ENCODE data around the gene ADRM1. TPM values are rescaled to one million over a fixed set of nuclear protein-coding genes. Genes with fewer than 3 reads are reported as not detected.

ADRM1 gene
- total RNA-seq, 4 donors from 2014 or later: 143 to 198 (median 167) TPM

DNA sequence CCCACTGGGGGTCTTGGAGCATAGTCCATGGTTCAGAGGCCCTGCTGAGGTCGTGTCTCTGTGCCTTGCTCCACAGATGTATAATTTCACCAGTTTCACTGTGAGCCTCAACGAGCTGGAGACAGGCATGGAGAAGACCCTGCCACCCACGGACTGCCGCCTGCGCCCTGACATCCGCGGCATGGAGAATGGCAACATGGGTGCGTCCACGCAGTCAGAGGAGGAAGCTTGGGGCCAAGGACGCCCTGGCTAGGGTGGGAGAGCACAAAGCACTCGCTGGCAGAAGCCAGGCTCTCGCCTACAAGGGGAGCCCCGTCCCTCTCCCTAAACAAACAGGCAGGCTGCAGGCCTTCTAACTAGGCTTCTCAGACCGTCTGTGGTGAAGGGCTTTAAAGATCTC, 13.7 kb upstream of the ADRM1 start:
- intact Hi-C loops (cut with DNase I; ENCODE audit: low total_unique reads): no loop called here
- TF ChIP-seq POLR2A (IDR thresholded peaks at IDR 0.05): no peak
- TF ChIP-seq, protein P1, sequence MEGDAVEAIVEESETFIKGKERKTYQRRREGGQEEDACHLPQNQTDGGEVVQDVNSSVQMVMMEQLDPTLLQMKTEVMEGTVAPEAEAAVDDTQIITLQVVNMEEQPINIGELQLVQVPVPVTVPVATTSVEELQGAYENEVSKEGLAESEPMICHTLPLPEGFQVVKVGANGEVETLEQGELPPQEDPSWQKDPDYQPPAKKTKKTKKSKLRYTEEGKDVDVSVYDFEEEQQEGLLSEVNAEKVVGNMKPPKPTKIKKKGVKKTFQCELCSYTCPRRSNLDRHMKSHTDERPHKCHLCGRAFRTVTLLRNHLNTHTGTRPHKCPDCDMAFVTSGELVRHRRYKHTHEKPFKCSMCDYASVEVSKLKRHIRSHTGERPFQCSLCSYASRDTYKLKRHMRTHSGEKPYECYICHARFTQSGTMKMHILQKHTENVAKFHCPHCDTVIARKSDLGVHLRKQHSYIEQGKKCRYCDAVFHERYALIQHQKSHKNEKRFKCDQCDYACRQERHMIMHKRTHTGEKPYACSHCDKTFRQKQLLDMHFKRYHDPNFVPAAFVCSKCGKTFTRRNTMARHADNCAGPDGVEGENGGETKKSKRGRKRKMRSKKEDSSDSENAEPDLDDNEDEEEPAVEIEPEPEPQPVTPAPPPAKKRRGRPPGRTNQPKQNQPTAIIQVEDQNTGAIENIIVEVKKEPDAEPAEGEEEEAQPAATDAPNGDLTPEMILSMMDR (IDR thresholded peaks at IDR 0.05): no peak
- DNase-seq (ENCODE audit: low spot score in 2 of 2): no peak
- no peak overlapping the region for H3K4me3 ChIP-seq (ENCODE audit: low read depth, poor library complexity, severe bottlenecking)
- WGBS, 2 donors: 80 to 85% methylated on average over 14 of the region's 14 CpGs

DNA sequence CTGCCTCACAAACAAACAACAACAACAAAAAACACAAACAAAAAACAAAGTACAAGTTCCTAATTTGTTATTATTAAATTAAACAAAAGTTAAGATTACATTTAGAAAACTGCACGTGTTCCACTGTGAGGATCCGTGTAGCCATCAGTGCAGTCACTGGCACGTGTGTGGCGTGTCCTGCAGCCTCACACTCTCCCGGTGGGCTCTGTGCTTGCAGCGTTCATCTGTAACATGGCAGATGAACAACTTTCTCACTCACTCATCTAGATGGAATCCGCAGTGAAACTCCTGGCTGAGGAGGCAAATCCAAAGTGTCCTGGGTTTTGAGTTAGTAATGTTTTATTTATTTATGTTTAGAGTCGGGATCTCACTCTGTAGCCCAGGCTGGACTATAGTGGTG, 12.9 kb upstream of the ADRM1 start:
- TF ChIP-seq, protein P1 (IDR thresholded peaks at IDR 0.05): no peak
- no peak for DNase-seq (ENCODE audit: low spot score in 2 of 2)
- H3K4me3 ChIP-seq (ENCODE audit: low read depth, poor library complexity, severe bottlenecking): no peak overlapping the region
- 93 to 94% methylated on average over 8 of the region's 8 CpGs for WGBS, 2 donors
- intact Hi-C loops (cut with DNase I; ENCODE audit: low total_unique reads): no loop called here

DNA sequence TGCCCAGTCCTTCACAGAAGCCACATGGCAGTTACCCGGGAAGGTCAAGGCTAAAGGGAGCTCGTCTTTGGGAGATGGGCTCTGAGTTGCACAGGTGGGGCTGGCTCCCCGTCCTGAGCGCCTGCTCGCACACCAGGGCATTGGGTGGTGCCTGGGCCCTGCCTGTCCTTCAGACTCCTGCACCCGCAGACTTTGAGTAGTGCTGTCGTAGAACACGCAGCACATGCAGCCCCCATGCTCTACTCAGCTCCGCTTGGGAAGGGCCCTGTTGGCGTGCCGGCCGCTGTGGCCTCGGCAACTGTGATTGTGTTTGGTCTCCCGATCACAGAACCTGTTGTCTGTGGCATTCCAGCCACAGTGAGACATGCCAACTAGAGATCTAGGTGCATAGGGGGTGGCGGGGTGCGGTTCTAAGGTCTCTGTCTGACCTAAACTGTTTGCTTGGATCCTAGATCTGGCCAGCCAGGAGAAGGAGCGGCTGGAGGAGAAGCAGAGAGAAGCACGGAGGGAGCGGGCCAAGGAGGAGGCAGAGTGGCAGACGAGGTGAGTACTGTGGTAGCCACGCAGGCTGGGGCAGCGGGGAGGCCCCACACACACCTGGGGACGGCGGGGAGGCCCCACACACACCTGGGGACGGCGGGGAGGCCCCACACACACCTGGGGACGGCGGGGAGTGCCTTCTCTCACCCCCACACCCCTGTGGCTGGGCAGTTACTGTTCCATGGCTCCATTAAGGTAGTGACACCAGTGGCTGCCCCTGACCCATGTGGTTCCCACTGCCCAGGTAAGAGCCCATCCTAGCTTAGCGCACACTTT, 11.3 kb upstream of the ADRM1 start:
- intact Hi-C loops (cut with DNase I; ENCODE audit: low total_unique reads): no loop called here
- 91 to 97% methylated on average over 20 to 25 of the region's 29 CpGs for WGBS, 2 donors
- TF ChIP-seq, protein P1 (IDR thresholded peaks at IDR 0.05): no peak
- TF ChIP-seq POLR2A (IDR thresholded peaks at IDR 0.05): no peak
- H3K4me3 ChIP-seq (ENCODE audit: low read depth, poor library complexity, severe bottlenecking): no peak overlapping the region
- DNase-seq (ENCODE audit: low spot score in 2 of 2): no peak

DNA sequence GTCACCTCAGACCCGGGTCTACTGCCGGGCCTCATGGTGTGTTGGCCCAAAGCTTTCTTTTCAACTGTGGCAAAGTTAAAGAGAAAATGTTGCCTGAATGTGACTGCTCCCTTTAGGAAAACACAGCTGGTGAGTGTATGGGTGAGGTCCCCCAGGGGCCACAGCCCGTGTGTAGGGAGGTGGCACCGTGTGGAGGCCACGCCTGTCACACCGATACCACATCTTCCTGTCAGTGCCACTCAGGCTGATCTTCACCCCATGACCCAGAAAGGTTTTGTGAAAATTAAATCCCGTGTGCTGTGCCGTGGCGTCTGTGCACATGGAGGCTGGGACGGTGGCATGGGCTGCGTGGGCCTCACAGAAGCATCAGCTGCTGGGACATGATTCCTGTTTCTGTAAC, 10.7 kb upstream of the ADRM1 start:
- DNase-seq (ENCODE audit: low spot score in 2 of 2): no peak
- TF ChIP-seq, protein P1 (IDR thresholded peaks at IDR 0.05): no peak
- no peak for TF ChIP-seq POLR2A (IDR thresholded peaks at IDR 0.05)
- intact Hi-C loops (cut with DNase I; ENCODE audit: low total_unique reads): no loop called here
- no peak overlapping the region for H3K4me3 ChIP-seq (ENCODE audit: low read depth, poor library complexity, severe bottlenecking)
- WGBS, 2 donors: 85 to 88% methylated on average over 11 of the region's 11 CpGs

DNA sequence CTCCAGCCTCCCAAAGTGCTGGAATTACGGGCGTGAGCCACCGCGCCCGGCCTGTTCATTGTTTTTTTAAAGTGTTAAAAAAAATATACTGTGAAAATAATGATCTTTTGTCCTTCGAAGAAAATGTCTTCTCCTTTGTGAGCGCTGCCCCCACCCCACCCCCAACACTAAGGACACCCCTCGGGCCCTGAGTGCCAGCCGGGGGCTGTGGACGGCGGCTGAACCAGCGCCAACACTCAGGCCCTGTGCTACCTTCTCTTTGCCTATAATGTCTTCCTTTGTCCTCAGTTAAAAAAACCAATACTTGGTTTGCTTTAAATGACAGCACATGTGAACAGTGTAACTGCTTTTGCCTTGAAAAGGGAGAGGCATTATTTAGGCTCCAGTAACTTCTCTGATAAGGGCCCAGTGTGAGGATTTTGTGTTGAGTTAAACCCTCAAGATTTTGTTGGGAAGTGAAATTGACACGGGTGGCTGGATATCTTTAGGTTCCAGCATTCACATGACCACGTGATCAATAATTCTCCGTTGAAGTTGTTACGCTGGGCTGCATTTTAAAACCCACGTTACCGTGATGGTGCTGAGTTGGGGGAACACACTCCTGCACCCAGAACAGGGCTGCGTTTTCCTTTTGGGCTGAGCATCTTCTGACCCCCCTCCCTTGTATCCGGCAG, 9.5 kb upstream of the ADRM1 start:
- no peak for DNase-seq (ENCODE audit: low spot score in 2 of 2)
- intact Hi-C loops (cut with DNase I; ENCODE audit: low total_unique reads): no loop called here
- no peak overlapping the region for H3K4me3 ChIP-seq (ENCODE audit: low read depth, poor library complexity, severe bottlenecking)
- 87% methylated on average over 20 of the region's 20 CpGs for WGBS, 2 donors
- TF ChIP-seq, protein P1 (IDR thresholded peaks at IDR 0.05): no peak
- no peak for TF ChIP-seq POLR2A (IDR thresholded peaks at IDR 0.05)
